Stomach (tissue), 9 donors: Measurements from ENCODE around the gene CHST5. TPM values are rescaled to one million over a fixed set of nuclear protein-coding genes. Genes with fewer than 3 reads are reported as not detected.

ENCODE experiments used
- DNase-seq, 2 donors: peaks; one replicate each; pipeline versions ENCODE4 v3.0.0 to v3.0.0-alpha.2; 2013 to 2019
- H3K27ac ChIP-seq, 5 donors: fragments of 200-600 bp in 4 of 5; sonication (generic) in 4 of 5; one replicate each; pipeline ENCODE4 v1.5.1; 2013 to 2019; ENCODE audit warnings: mild to moderate bottlenecking in 1 of 5, moderate library complexity in 1 of 5
- H3K27me3 ChIP-seq, 3 donors: fragments of 200-600 bp; sonication (generic); one replicate each; pipeline ENCODE4 v1.5.1; 2017 to 2019; ENCODE audit warnings: mixed run types in 1 of 3
- H3K36me3 ChIP-seq, 4 donors: fragments of 200-600 bp; sonication (generic); 1 replicate in 3 of 4; 2 replicates in 1 of 4; pipeline ENCODE4 v1.5.1; 2016 to 2019
- H3K4me1 ChIP-seq, 4 donors: fragments of 200-600 bp; sonication (generic); one replicate each; pipeline ENCODE4 v1.5.1; 2016 to 2019
- H3K4me3 ChIP-seq, 4 donors: fragments of 200-600 bp; sonication (generic) in 3 of 4; one replicate each; pipeline ENCODE4 v1.5.1; 2016 to 2019; ENCODE audit warnings: mild to moderate bottlenecking in 1 of 4
- H3K9me3 ChIP-seq, 4 donors: fragments of 200-600 bp; sonication (generic); one replicate each; pipeline ENCODE4 v1.5.1; 2016 to 2019
- CTCF ChIP-seq, 7 experiments: fragments of 450-650 bp in 4 of 7; fragments of 200-600 bp in 3 of 7; sonication (generic) in 3 of 7; IDR thresholded peaks; one replicate each; pipeline ENCODE4 v1.5.1; 2016 to 2019; ENCODE audit warnings: antibody characterized with exemption in 7 of 7, control low read depth in 2 of 7, mild to moderate bottlenecking in 1 of 7
- EP300 ChIP-seq: sonication (generic); formaldehyde crosslinking; IDR thresholded peaks from one replicate; pipeline ENCODE4 v1.6.1; 2017; ENCODE audit warnings: antibody characterized with exemption
- POLR2A ChIP-seq, 4 donors: fragments of 450-650 bp; IDR thresholded peaks; one replicate each; pipeline ENCODE4 v1.6.1; 2016; ENCODE audit warnings: antibody characterized with exemption in 4 of 4, control low read depth in 2 of 4, mild to moderate bottlenecking in 1 of 4, moderate library complexity in 1 of 4
- POLR2AphosphoS5 ChIP-seq, 3 donors: sonication (generic); formaldehyde crosslinking; IDR thresholded peaks; one replicate each; pipeline ENCODE4 v1.6.1; 2016; ENCODE audit warnings: antibody characterized with exemption in 3 of 3
- WGBS, 5 donors: extraction: QIAGEN DNeasy Blood & Tissue Kit in 3 of 5; methylation state at CpG; one replicate each; pipeline versions ENCODE4 v1.1.5 to v1.1.7; 2013 to 2018; 5-methylcytosine and 5-hydroxymethylcytosine counted together
- intact Hi-C: fragments of 100-400 bp; cut with DNase I; formaldehyde crosslinking; loops from one replicate; pipeline ENCODE4 v1.15.1; 2023; ENCODE audit warnings: low total_unique reads
- polyA plus RNA-seq, 3 donors: library from polyadenylated mRNA; stranded (reverse); fragments of 200-250 nt; gene quantifications; one replicate each; pipeline ENCODE4 v1.2.3, GENCODE V29; 2013
- total RNA-seq, 5 donors: library from RNA; depleted of rRNA; stranded (reverse); fragments of >200 nt; gene quantifications; one replicate each; pipeline versions ENCODE4 v1.1.0 to v1.2.3, GENCODE V29; 2014 to 2016
- donor health status: healthy with polysubstance abuse.
- donor health status: Bipolar disorder and iron deficiency.
- donor health status: healthy.

The CHST5 gene
- total and polyA plus RNA-seq, 8 donors, result 0.05 to 23.2 (median 2.3) TPM; not detected in 3

- TF ChIP-seq EP300, result no peak
- TF ChIP-seq POLR2A (IDR thresholded peaks at IDR 0.05), result no peak
- no peak for TF ChIP-seq CTCF (IDR thresholded peaks at IDR 0.05)
- Histone ChIP-seq H3K4me1 (peaks cover 11 to 20% (median 14%) of the 10 kb centered on the region in 4 donors), H3K36me3 (no peaks in the 10 kb centered on the region), H3K4me3 (peak overlapping the region; percentile 22 to 52 (median 32)), H3K9me3 (no peaks in the 10 kb centered on the region), H3K27ac (no peak overlapping the region), H3K27me3 (peaks cover 0 to 46% (median 25%) of the 10 kb centered on the region in 3 donors)
- DNase-seq, result peak in 1 of 2 donors; percentile 29
- intact Hi-C loops, result no loop called here
- 4 to 8% (median 8%) methylated on average over 10 to 26 of the region's 26 CpGs for WGBS, 5 donors
Observed at GRCh38 chr16:75494661-75495075, 41.2 kb downstream of the CHST5 start.

GRCh38 chr16:75494184-75494583 is 41.7 kb downstream of the CHST5 start:
- intact Hi-C loops, result no loop called here
- Histone ChIP-seq H3K4me3 (peak overlapping the region in 3 of 4 donors; percentile 30 to 52 (median 35)), H3K9me3 (no peaks in the 10 kb centered on the region), H3K27me3 (peaks cover 0 to 46% (median 25%) of the 10 kb centered on the region in 3 donors), H3K4me1 (peaks cover 11 to 20% (median 14%) of the 10 kb centered on the region in 4 donors), H3K27ac (no peak overlapping the region), H3K36me3 (no peaks in the 10 kb centered on the region)
- WGBS, 5 donors, result 44 to 58% (median 54%) methylated on average over 5 of the region's 5 CpGs
- no peak for DNase-seq
- TF ChIP-seq CTCF (IDR thresholded peaks at IDR 0.05) (no peak), EP300 (no peak), POLR2AphosphoS5 (IDR thresholded peaks at IDR 0.05) (no peak), POLR2A (IDR thresholded peaks at IDR 0.05) (no peak)

- peak in 1 of 2 donors; percentile 55 for DNase-seq
- Histone ChIP-seq H3K9me3 (no peaks in the 10 kb centered on the region), H3K36me3 (no peaks in the 10 kb centered on the region), H3K27me3 (peaks cover 0 to 51% (median 25%) of the 10 kb centered on the region in 3 donors), H3K4me1 (peaks cover 11 to 16% (median 12%) of the 10 kb centered on the region in 4 donors), H3K4me3 (no peak overlapping the region), H3K27ac (no peak overlapping the region)
- intact Hi-C loops, result no loop called here
- WGBS, 5 donors, result 80 to 95% (median 90%) methylated on average over 1 of the region's 1 CpG
- TF ChIP-seq POLR2AphosphoS5 (IDR thresholded peaks at IDR 0.05), result no peak
- TF ChIP-seq EP300, result no peak
Observed at GRCh38 chr16:75491876-75492275, 44.0 kb downstream of the CHST5 start.

GRCh38 chr16:75488322-75488721 is 47.6 kb downstream of the CHST5 start:
- intact Hi-C loops, result no loop called here
- TF ChIP-seq POLR2A (IDR thresholded peaks at IDR 0.05) (no peak), EP300 (no peak), CTCF (IDR thresholded peaks at IDR 0.05) (no peak), POLR2AphosphoS5 (IDR thresholded peaks at IDR 0.05) (no peak)
- DNase-seq, result no peak
- H3K27me3 ChIP-seq, result peaks cover 0 to 36% (median 4%) of the 10 kb centered on the region in 3 donors
- H3K4me1 ChIP-seq, result no peaks in the 10 kb centered on the region
- no peak overlapping the region for H3K4me3 ChIP-seq
- H3K36me3 ChIP-seq, result no peaks in the 10 kb centered on the region
- H3K27ac ChIP-seq, result no peak overlapping the region
- no peaks in the 10 kb centered on the region for H3K9me3 ChIP-seq
- 83 to 96% (median 92%) methylated on average over 2 of the region's 2 CpGs for WGBS, 5 donors

- WGBS, 5 donors, result 61 to 80% (median 72%) methylated on average over 2 of the region's 2 CpGs
- Histone ChIP-seq H3K4me1 (no peaks in the 10 kb centered on the region), H3K4me3 (no peak overlapping the region), H3K27ac (no peak overlapping the region), H3K9me3 (no peaks in the 10 kb centered on the region), H3K27me3 (peaks cover 0 to 20% (median 2%) of the 10 kb centered on the region in 3 donors), H3K36me3 (no peaks in the 10 kb centered on the region)
- no peak for TF ChIP-seq POLR2AphosphoS5 (IDR thresholded peaks at IDR 0.05)
- intact Hi-C loops, result no loop called here
- no peak for DNase-seq
Observed at GRCh38 chr16:75486676-75487313, 49.1 kb downstream of the CHST5 start.
